Measurements from ENCODE around the gene RARB.

The RARB gene

DNA sequence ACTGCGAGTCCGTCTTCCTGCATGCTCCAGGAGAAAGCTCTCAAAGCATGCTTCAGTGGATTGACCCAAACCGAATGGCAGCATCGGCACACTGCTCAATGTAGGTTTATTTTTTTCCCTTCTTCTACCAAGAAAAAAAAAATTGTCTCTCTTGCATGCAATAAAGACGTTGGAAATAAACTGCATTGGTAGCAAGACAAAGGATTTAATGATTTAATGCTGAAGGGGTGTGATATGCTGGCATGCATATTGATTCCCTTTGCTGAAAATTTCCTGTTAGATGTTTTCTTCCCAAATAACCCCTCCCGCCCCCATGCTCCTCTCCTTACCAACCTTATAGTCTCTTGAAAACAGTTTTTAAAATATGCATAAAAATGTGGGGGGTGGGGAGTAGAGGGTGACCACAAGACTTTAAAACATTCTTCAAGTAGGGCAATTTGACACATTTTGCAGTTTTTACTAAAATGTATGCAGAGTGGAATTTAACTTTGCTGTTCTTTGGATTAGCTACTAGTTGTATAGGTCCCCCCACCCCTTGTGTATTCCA lies 799 bp downstream of the RARB start:
- Histone ChIP-seq H4K20me1 (ENCODE audit: insufficient read depth, low read length) (no peaks in the 10 kb centered on the region), H2AFZ (ENCODE audit: low read depth, low read length) (no peak overlapping the region), H3K36me3 (replicated peaks; ENCODE audit: low read depth, low read length) (no peaks in the 10 kb centered on the region), H3K27ac (ENCODE audit: low read length) (no peak overlapping the region), H3K9ac (ENCODE audit: low read length) (no peak overlapping the region), H3K4me3 (ENCODE audit: low read length) (no peak overlapping the region), H3K79me2 (ENCODE audit: low read length) (no peaks in the 10 kb centered on the region), H3K27me3 (ENCODE audit: low read depth, low read length) (peaks cover 17% of the 10 kb centered on the region), H3K4me2 (ENCODE audit: low read length) (no peak overlapping the region), H3K9me3 (ENCODE audit: insufficient read depth, low read length) (no peaks in the 10 kb centered on the region), H3K4me1 (ENCODE audit: low read length) (peaks cover 3% of the 10 kb centered on the region; the same call in 1 of the 2 replicates)
- no peak for TF ChIP-seq EZH2phosphoT487 (IDR thresholded peaks at IDR 0.05; ENCODE audit: low read depth)
- TF ChIP-seq, protein P1, sequence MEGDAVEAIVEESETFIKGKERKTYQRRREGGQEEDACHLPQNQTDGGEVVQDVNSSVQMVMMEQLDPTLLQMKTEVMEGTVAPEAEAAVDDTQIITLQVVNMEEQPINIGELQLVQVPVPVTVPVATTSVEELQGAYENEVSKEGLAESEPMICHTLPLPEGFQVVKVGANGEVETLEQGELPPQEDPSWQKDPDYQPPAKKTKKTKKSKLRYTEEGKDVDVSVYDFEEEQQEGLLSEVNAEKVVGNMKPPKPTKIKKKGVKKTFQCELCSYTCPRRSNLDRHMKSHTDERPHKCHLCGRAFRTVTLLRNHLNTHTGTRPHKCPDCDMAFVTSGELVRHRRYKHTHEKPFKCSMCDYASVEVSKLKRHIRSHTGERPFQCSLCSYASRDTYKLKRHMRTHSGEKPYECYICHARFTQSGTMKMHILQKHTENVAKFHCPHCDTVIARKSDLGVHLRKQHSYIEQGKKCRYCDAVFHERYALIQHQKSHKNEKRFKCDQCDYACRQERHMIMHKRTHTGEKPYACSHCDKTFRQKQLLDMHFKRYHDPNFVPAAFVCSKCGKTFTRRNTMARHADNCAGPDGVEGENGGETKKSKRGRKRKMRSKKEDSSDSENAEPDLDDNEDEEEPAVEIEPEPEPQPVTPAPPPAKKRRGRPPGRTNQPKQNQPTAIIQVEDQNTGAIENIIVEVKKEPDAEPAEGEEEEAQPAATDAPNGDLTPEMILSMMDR (IDR thresholded peaks at IDR 0.05; ENCODE audit: low read depth, low read length), result no peak

DNA sequence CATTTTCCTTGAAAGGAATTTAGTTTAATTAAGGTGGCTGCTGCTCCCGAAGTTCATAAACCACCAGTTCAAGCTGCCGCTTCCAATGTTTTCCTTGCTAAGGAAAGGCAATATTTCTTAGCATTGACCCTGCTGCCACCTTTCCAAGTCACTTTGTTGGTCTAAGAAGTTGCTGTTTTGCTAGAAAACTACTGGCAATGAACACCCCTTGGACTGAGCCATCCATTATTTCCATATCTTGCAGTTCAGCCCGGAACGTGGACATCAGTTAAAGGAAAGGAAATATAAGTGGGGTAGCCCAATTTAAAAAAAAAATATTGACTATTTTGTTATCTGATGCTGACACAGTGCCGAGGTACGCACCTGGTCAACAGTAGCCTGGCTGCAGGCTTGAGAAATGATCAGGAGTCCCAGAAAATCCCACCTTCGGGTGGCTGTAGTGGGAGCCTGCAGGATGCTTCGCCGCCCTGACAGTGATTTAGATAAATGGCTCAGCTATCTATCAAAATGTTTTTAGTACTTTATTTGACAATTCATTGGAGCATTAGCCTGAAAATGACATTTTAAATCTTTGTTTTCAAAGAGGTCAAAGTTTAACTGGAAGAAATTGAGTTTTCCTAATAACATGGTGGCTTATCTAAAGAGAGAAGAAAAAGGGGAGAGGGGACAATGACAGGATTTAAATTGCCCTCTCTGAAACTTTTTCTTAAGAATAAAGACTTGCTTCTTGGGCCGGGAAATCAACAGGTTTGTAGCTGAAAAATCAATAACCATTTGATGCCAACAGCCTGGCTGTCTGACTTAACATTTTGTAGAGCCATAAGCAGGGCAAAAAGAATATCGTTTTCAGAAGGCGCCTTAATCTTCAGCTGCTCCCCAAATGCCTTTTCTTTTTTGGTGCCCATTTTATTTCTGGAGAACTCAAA lies 1.6 kb downstream of the RARB start:
- Histone ChIP-seq H2AFZ (ENCODE audit: low read depth, low read length) (no peak overlapping the region), H3K4me3 (ENCODE audit: low read length) (no peak overlapping the region), H3K9ac (ENCODE audit: low read length) (no peak overlapping the region), H3K27ac (ENCODE audit: low read length) (no peak overlapping the region), H3K4me2 (ENCODE audit: low read length) (no peak overlapping the region), H3K4me1 (ENCODE audit: low read length) (no peaks in the 10 kb centered on the region), H4K20me1 (ENCODE audit: insufficient read depth, low read length) (no peaks in the 10 kb centered on the region), H3K9me3 (ENCODE audit: insufficient read depth, low read length) (no peaks in the 10 kb centered on the region), H3K79me2 (ENCODE audit: low read length) (no peaks in the 10 kb centered on the region), H3K36me3 (replicated peaks; ENCODE audit: low read depth, low read length) (no peaks in the 10 kb centered on the region), H3K27me3 (ENCODE audit: low read depth, low read length) (peaks cover 12% of the 10 kb centered on the region)
- TF ChIP-seq, protein P1 (IDR thresholded peaks at IDR 0.05; ENCODE audit: low read depth, low read length), result no peak
- no peak for TF ChIP-seq EZH2phosphoT487 (IDR thresholded peaks at IDR 0.05; ENCODE audit: low read depth)

DNA sequence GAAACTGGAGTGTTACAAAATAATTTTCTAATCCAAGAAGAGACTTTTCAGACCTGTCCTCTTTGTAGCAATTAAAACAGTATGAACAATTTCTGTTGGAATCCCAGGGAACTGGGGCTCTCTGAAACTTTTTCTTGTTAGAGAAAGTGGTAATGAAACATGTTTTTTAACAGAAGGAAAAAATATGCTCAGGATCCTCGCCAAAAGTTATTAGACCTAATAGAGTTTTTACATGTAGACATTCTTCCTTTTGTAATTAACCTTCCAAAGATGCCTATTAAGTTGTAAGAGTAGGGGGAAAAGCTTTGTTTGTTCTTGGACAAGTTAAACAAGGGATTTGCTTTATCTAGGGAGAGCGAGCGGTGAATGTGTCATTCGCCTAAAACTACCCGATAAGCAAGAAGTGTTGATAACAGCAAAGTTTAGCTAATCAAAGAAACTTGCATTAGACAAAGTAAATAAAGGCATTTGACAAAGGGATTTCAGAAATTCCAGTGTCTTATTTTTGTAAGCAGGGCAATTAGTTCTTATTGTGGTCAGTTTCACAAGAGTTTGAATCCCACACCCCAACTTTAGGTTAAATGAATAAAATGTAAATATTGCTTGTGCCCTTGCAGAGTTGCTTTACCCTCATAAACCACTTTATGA lies 2.3 kb downstream of the RARB start:
- H3K9ac ChIP-seq (ENCODE audit: low read length), result no peak overlapping the region
- no peaks in the 10 kb centered on the region for H3K9me3 ChIP-seq (ENCODE audit: insufficient read depth, low read length)
- no peak overlapping the region for H3K4me3 ChIP-seq (ENCODE audit: low read length)
- no peaks in the 10 kb centered on the region for H3K36me3 ChIP-seq (replicated peaks; ENCODE audit: low read depth, low read length)
- no peaks in the 10 kb centered on the region for H3K4me1 ChIP-seq (ENCODE audit: low read length)
- peaks cover 9% of the 10 kb centered on the region; the same call in 1 of the 2 replicates for H3K27me3 ChIP-seq (ENCODE audit: low read depth, low read length)
- no peaks in the 10 kb centered on the region for H4K20me1 ChIP-seq (ENCODE audit: insufficient read depth, low read length)
- H3K4me2 ChIP-seq (ENCODE audit: low read length), result no peak overlapping the region
- H3K27ac ChIP-seq (ENCODE audit: low read length), result no peak overlapping the region
- no peaks in the 10 kb centered on the region for H3K79me2 ChIP-seq (ENCODE audit: low read length)
- H2AFZ ChIP-seq (ENCODE audit: low read depth, low read length), result no peak overlapping the region
- TF ChIP-seq EZH2phosphoT487 (IDR thresholded peaks at IDR 0.05; ENCODE audit: low read depth), result no peak
- TF ChIP-seq, protein P1 (IDR thresholded peaks at IDR 0.05; ENCODE audit: low read depth, low read length), result no peak
